Chondrocyte (in vitro differentiated cells): Measurements from ENCODE around the gene RHOH. TPM values are rescaled to one million over a fixed set of nuclear protein-coding genes. Genes with fewer than 3 reads are reported as not detected.

Experiments used
- DNase-seq: peaks from one replicate; pipeline ENCODE4 v3.0.0; 2021; ENCODE audit warnings: mixed read lengths, low spot score
- H3K27ac Mint-ChIP-seq: one replicate; pipeline ENCODE4 v1.8.0; 2021; ENCODE audit warnings: mild to moderate bottlenecking, moderate library complexity, mixed read lengths; ENCODE audit not compliant: unreplicated experiment
- H3K27me3 Mint-ChIP-seq: 2 replicates; pipeline ENCODE4 v1.8.0; 2021; ENCODE audit warnings: low read depth, mixed read lengths
- H3K36me3 Mint-ChIP-seq: 2 replicates; pipeline ENCODE4 v1.8.0; 2021; ENCODE audit warnings: low read depth, mixed read lengths
- H3K4me1 Mint-ChIP-seq: 2 replicates; pipeline ENCODE4 v1.8.0; 2021; ENCODE audit warnings: low read depth, mild to moderate bottlenecking, mixed read lengths
- H3K4me3 Mint-ChIP-seq: one replicate; pipeline ENCODE4 v1.8.0; 2021; ENCODE audit warnings: mild to moderate bottlenecking, moderate library complexity, mixed read lengths; ENCODE audit not compliant: unreplicated experiment
- H3K9me3 Mint-ChIP-seq: 2 replicates; pipeline ENCODE4 v1.8.0; 2021; ENCODE audit warnings: low read depth, mixed read lengths
- CTCF ChIP-seq: fragments of 200-600 bp; sonication (generic); IDR thresholded peaks from 2 replicates; pipeline ENCODE4 v1.5.0; 2021; ENCODE audit warnings: antibody characterized with exemption, mild to moderate bottlenecking, moderate library complexity
- total RNA-seq: library from RNA; stranded (reverse); gene quantifications from 3 replicates; pipeline ENCODE4 v1.2.1, GENCODE V29; 2021

Gene RHOH
- total RNA-seq, 1 donor from 2014 or later = not detected

DNA sequence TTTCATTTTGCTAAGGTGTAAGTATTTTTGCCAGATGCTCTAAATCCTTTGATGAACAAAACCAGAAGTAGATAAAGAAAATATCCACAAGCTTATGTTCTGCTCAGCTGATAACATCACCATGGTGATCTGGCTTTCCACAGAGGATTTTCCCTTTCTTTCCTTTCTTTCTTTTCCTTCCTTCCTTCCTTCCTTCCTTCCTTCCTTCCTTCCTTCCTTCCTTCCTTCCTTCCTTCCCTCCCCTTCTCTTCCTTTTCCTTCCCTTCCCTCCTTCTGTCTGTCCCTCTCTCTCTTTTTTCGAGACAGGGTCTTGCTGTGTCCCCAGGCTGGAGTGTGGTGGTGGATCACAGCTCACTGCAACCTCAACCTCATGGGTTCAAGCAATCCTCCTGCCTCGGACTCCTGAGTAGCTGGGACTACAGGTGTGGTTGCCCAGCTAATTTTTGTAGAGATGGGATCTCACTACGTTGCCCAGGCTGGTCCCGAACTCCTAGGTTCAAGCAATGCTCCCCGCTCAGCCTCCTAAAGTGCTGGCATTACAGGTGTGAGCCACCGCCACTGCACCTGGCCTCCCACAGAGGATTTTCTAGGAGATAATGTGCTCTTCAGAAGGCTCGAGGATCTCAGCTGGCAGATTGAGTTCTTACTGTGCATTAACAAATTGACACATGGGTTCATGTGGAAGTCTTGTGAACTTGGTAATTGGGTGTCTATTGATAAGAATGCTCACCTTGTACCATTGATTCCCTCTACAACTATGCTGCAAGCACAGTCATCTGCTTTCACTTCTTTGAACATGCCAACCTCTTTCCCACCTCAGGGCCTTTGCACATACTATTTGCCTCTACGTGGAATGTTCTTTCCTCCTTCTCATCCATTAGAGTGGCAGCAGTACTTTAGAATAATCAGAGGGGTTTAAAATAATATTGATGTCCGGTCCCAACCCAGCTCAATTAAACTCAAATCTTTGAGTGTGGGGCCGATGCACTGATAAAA, 1.4 kb upstream of the RHOH start:
- Mint-ChIP-seq H3K36me3 (no peaks in the 10 kb centered on the region), H3K27me3 (peaks cover 3% of the 10 kb centered on the region), H3K4me3 (no peak overlapping the region), H3K27ac (no peak overlapping the region), H3K4me1 (peaks cover 9% of the 10 kb centered on the region), H3K9me3 (no peaks in the 10 kb centered on the region)
- DNase-seq = no peak
- no peak for TF ChIP-seq CTCF

DNA sequence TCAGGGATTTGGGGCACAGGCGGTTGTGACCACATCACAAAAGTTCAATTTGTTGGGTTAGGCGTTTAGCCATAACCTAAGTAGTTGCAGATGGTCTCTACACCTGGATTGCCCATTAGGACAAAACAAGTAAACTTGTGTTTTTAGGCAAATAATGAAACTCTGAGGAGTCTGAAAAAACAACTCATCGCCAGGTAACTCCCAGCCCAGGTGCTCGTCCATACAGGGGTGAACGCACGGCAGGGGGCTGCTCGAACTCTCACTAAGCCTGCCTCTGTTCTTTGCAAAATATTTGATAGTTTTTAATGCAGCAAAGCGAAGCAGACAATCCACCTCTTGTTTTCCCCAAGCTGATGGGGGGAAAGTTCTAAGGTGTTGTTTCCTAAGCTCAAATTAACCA, 559 bp upstream of the RHOH start:
- no peaks in the 10 kb centered on the region for H3K9me3 Mint-ChIP-seq
- H3K4me1 Mint-ChIP-seq = peaks cover 9% of the 10 kb centered on the region
- TF ChIP-seq CTCF = no peak
- no peak overlapping the region for H3K4me3 Mint-ChIP-seq
- no peak overlapping the region for H3K27ac Mint-ChIP-seq
- no peaks in the 10 kb centered on the region for H3K36me3 Mint-ChIP-seq
- DNase-seq = no peak
- peaks cover 3% of the 10 kb centered on the region for H3K27me3 Mint-ChIP-seq

- Mint-ChIP-seq H3K9me3 (no peaks in the 10 kb centered on the region), H3K4me1 (peaks cover 9% of the 10 kb centered on the region), H3K27me3 (no peaks in the 10 kb centered on the region), H3K4me3 (no peak overlapping the region), H3K36me3 (no peaks in the 10 kb centered on the region), H3K27ac (no peak overlapping the region)
- no peak for TF ChIP-seq CTCF
- DNase-seq = no peak
These were observed 1.3 kb downstream of the RHOH start for GRCh38 chr4:40197879-40198689.

- DNase-seq = no peak
- H3K27ac Mint-ChIP-seq = no peak overlapping the region
- no peaks in the 10 kb centered on the region for H3K36me3 Mint-ChIP-seq
- no peaks in the 10 kb centered on the region for H3K9me3 Mint-ChIP-seq
- no peaks in the 10 kb centered on the region for H3K27me3 Mint-ChIP-seq
- no peak for TF ChIP-seq CTCF
- H3K4me1 Mint-ChIP-seq = peaks cover 9% of the 10 kb centered on the region
- H3K4me3 Mint-ChIP-seq = no peak overlapping the region
These were observed 2.4 kb downstream of the RHOH start for GRCh38 chr4:40199179-40199670.
